DOHH2 (cell line): ENCODE results near the gene TPPP2.

Experiments
- H3F3A ChIP-seq: fragments of 200-600 bp; sonication (generic), shearing (Covaris generic); 2 replicates; pipeline ENCODE4 v1.6.0; 2016; ENCODE audit warnings: antibody characterized with exemption, mild to moderate bottlenecking; ENCODE audit not compliant: control insufficient read depth, insufficient read depth
- H3K27ac ChIP-seq: fragments of 200-600 bp; sonication (generic); 2 replicates; pipeline ENCODE4 v1.5.1; 2014; ENCODE audit warnings: low read depth, mild to moderate bottlenecking, low read length, moderate library complexity
- H3K27me3 ChIP-seq: fragments of 200-600 bp; sonication (generic); 2 replicates; pipeline ENCODE4 v1.6.1; 2014; ENCODE audit warnings: mild to moderate bottlenecking, low read length, mixed read lengths; ENCODE audit not compliant: control insufficient read depth
- H3K36me3 ChIP-seq: fragments of 200-600 bp; sonication (generic); 2 replicates; pipeline ENCODE4 v1.6.1; 2014; ENCODE audit warnings: mild to moderate bottlenecking, low read length, moderate library complexity, mixed read lengths; ENCODE audit not compliant: control insufficient read depth
- H3K4me1 ChIP-seq: fragments of 200-600 bp; sonication (generic); 2 replicates; pipeline ENCODE4 v1.6.1; 2014; ENCODE audit warnings: mild to moderate bottlenecking, low read length, mixed read lengths; ENCODE audit not compliant: control insufficient read depth
- H3K4me2 ChIP-seq: fragments of 200-600 bp; sonication (generic); 2 replicates; pipeline ENCODE4 v1.6.0; 2014; ENCODE audit warnings: mild to moderate bottlenecking, low read length, moderate library complexity
- H3K4me3 ChIP-seq: fragments of 200-600 bp; sonication (generic); 2 replicates; pipeline ENCODE4 v1.5.1; 2014; ENCODE audit warnings: mild to moderate bottlenecking, low read length, mixed read lengths
- H3K79me2 ChIP-seq: fragments of 200-600 bp; sonication (generic); 2 replicates; pipeline ENCODE4 v1.6.1; 2014; ENCODE audit warnings: mild to moderate bottlenecking, low read length, mixed read lengths; ENCODE audit not compliant: control insufficient read depth
- H3K9me2 ChIP-seq: fragments of 200-600 bp; sonication (generic); replicated peaks from 2 replicates; pipeline ENCODE4 v1.6.1; 2014; ENCODE audit warnings: mild to moderate bottlenecking, low read length, mixed read lengths; ENCODE audit not compliant: control insufficient read depth
- H3K9me3 ChIP-seq: fragments of 200-600 bp; sonication (generic); 2 replicates; pipeline ENCODE4 v1.6.1; 2014; ENCODE audit warnings: antibody characterized with exemption, low read length, mixed read lengths; ENCODE audit not compliant: control insufficient read depth, insufficient read depth
- H4K20me1 ChIP-seq: fragments of 200-600 bp; sonication (generic); 2 replicates; pipeline ENCODE4 v1.6.0; 2014; ENCODE audit warnings: low read depth, mild to moderate bottlenecking, antibody characterized with exemption, low read length, moderate library complexity; ENCODE audit not compliant: control insufficient read depth, insufficient read depth
- CTCF ChIP-seq: fragments of 200-600 bp; sonication (generic); IDR thresholded peaks from one replicate; pipeline ENCODE4 v1.5.1; 2014; ENCODE audit warnings: antibody characterized with exemption, mild to moderate bottlenecking, low read depth, low read length; ENCODE audit not compliant: poor library complexity, severe bottlenecking
- EZH2phosphoT487 ChIP-seq: fragments of 200-600 bp; sonication (generic); IDR thresholded peaks from 2 replicates; pipeline ENCODE4 v1.6.1; 2017; ENCODE audit warnings: borderline replicate concordance, mild to moderate bottlenecking, antibody characterized with exemption, low read length, moderate library complexity, mixed read lengths

Gene TPPP2

GRCh38 chr14:21073921-21074320 is 43.9 kb downstream of the TPPP2 start:
- Histone ChIP-seq H4K20me1 (no peaks in the 10 kb centered on the region), H3K9me2 (no peaks in the 10 kb centered on the region), H3K4me1 (peaks cover 34% of the 10 kb centered on the region), H3K27ac (no peak overlapping the region), H3K27me3 (peaks cover 23% of the 10 kb centered on the region), H3K79me2 (no peaks in the 10 kb centered on the region), H3K36me3 (no peaks in the 10 kb centered on the region), H3K9me3 (no peaks in the 10 kb centered on the region), H3K4me3 (no peak overlapping the region), H3K4me2 (no peak overlapping the region), H3F3A (peaks cover 6% of the 10 kb centered on the region; the same call in 1 of the 2 replicates)
- TF ChIP-seq EZH2phosphoT487 (no peak), CTCF (no peak)

GRCh38 chr14:21074398-21075272 is 44.6 kb downstream of the TPPP2 start:
- Histone ChIP-seq H3K27ac (no peak overlapping the region), H3K9me2 (no peaks in the 10 kb centered on the region), H3K4me2 (no peak overlapping the region), H3K9me3 (no peaks in the 10 kb centered on the region), H3F3A (peaks cover 6% of the 10 kb centered on the region; the same call in 1 of the 2 replicates), H4K20me1 (no peaks in the 10 kb centered on the region), H3K36me3 (no peaks in the 10 kb centered on the region), H3K4me3 (no peak overlapping the region), H3K27me3 (peaks cover 18% of the 10 kb centered on the region), H3K79me2 (no peaks in the 10 kb centered on the region), H3K4me1 (peaks cover 27% of the 10 kb centered on the region)
- TF ChIP-seq EZH2phosphoT487 (no peak), CTCF (no peak)

- Histone ChIP-seq H3K4me3 (no peak overlapping the region), H3K36me3 (no peaks in the 10 kb centered on the region), H3K4me1 (peaks cover 18% of the 10 kb centered on the region), H3K27me3 (peaks cover 8% of the 10 kb centered on the region), H3F3A (peaks cover 6% of the 10 kb centered on the region; the same call in 1 of the 2 replicates), H3K79me2 (no peaks in the 10 kb centered on the region), H3K4me2 (no peak overlapping the region), H3K27ac (no peak overlapping the region), H3K9me3 (no peaks in the 10 kb centered on the region), H3K9me2 (no peaks in the 10 kb centered on the region), H4K20me1 (no peaks in the 10 kb centered on the region)
- TF ChIP-seq EZH2phosphoT487 (no peak), CTCF (no peak)
Measured at GRCh38 chr14:21075719-21076437, 45.9 kb downstream of the TPPP2 start.
